HK-2 (cell line): ENCODE results near the gene CLRN3.

Experiments
- DNase-seq: peaks from one replicate; pipeline ENCODE4 v3.0.0-alpha.2; 2018; ENCODE audit not compliant: unreplicated experiment

Gene CLRN3

DNA sequence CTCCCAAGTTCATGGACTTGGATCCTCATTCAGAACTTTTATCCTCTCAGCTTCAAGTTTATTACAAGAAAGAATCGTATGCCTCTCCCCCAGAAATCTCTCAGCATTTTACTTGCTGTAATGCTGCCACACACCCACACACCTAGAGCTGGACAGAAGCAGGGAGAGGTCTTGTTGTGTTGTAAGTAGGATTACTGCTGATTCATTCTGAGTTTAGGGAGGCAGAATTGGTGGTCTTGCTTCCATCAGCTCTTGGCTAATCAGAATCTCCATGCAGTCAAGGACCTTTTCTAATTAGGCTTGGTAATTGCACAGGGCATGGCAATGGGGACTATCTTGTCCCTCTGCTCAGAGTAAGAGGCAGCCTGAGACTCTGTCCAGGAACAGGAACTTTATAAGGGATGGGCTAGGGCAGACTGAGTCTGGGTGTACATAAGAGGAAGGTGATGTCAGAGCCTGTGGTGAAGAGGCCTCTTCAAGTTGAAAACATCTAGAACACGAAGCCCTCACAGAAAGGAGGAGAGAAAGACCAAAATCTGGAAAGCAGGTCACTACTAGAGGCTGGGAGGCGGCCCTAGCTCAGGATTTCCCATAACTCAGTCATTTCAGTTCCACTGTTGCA lies 7.1 kb upstream of the CLRN3 start:
- no peak for DNase-seq

DNA sequence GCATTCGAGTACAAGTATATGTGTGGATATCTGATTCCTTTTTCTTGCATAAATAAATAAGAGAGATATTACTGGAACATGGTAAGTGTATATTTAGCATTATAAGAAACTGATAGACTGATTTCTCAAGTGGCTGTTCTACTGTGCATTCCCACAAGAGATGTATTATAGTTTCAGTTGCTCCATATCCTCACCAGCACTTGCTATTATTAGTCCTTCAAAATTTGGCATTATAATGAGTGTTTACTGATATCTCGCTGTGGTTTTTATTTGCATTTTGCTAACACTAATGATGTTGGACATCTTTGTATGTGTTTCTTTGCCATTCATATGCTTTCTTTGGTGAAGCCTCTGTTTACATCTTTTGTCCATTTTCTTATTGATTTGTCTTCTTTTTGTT lies 4.4 kb upstream of the CLRN3 start:
- no peak for DNase-seq

GRCh38 chr10:127896590-127896989 lies 3.8 kb upstream of the CLRN3 start:
- DNase-seq: no peak

- DNase-seq: no peak
Measured at GRCh38 chr10:127894146-127894545, 1.4 kb upstream of the CLRN3 start.

- no peak for DNase-seq
Measured at GRCh38 chr10:127890832-127891334, 1.9 kb downstream of the CLRN3 start.

DNA sequence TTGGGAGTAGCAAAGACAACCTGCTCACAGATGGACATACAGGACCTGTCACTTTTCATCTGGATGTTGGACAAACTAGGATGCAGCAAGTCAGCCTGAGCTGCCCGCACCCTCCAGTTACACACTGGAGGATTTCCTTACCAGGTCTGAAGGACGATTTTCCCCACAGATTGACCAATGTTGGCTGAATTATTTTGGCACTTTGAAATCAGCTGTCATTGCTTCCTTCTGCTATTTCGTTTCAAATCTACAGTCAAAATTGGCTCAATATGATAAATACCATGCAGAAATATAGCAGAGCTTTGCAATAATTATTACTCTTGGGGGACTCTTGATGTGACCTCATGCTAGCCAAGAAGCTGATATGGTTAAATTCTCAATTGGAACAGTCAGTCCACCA lies 2.5 kb downstream of the CLRN3 start:
- no peak for DNase-seq

DNA sequence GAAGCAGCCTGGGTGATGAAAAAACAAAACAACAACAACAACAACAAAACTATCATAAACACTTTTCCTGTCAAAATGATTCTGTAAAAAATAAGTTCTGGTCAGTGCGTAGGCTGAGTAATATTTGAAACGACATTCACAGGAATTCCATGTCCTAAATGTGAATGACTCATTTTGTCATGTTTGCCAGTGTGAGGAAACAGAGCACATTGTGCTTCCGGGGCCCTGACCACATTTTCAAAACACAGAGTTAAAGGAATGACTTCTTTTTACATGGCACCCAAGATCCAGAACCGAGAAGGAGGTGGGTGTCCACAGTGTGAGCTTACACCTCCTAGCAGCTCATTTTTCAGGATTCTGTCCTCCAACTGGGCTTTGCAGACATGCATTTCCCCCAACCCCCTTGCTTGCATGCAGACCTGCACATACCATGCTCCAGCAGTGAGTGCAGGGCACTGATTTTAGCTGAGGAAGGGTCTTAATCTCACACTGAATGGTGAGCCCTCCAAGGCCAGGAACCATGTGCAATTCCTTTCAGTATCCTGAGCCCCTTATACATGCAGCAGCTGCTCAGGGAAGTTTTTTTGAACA lies 3.0 kb downstream of the CLRN3 start:
- DNase-seq: no peak

GRCh38 chr10:127888521-127889312 lies 4.0 kb downstream of the CLRN3 start:
- DNase-seq: no peak

DNA sequence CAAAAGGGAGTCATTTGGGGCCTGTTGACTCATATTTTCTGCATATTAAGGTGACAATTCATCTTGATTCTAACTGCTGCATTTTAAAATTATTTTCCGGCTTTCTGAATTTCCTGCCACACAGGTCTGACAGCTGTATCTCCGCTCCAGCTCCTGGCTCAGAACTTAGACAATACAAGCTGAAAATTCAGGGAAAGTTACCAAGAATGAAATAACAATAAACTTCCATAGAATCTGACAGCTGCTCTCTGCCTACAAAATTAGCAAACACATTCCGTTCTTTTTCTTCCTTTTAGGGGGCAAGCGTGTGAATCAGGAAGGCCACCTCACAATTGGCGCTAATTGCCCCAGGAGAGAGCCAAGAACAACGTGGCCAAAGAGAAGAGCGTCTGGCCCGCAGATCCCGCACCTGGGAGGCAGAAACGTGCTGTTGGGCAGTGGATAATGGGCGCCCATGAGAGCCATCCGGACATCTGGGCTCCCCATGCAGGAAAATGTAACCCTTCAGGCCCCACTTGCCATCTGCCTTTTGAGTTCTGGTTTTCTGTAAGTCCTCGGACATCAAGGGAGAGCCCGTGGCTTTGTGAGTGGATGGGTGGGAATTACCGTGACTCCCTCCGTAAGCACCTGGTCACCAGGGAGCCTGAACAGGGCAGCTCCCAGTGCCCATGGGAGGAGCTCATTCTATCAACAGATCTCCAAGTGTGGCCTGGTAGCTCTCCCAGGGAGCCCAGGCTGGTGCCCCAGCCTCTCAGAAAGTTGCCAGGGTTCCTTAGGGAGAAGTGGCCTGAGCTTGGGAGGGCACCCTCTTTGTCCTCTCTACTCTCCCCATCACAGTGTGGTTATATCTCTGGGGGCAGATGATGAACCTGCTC lies 5.0 kb downstream of the CLRN3 start:
- DNase-seq: no peak

- no peak for DNase-seq
Measured at GRCh38 chr10:127886371-127887051, 6.2 kb downstream of the CLRN3 start.

- no peak for DNase-seq
Measured at GRCh38 chr10:127884501-127884900, 8.2 kb downstream of the CLRN3 start.

- DNase-seq: no peak
Measured at GRCh38 chr10:127883516-127883915, 9.2 kb downstream of the CLRN3 start.

DNA sequence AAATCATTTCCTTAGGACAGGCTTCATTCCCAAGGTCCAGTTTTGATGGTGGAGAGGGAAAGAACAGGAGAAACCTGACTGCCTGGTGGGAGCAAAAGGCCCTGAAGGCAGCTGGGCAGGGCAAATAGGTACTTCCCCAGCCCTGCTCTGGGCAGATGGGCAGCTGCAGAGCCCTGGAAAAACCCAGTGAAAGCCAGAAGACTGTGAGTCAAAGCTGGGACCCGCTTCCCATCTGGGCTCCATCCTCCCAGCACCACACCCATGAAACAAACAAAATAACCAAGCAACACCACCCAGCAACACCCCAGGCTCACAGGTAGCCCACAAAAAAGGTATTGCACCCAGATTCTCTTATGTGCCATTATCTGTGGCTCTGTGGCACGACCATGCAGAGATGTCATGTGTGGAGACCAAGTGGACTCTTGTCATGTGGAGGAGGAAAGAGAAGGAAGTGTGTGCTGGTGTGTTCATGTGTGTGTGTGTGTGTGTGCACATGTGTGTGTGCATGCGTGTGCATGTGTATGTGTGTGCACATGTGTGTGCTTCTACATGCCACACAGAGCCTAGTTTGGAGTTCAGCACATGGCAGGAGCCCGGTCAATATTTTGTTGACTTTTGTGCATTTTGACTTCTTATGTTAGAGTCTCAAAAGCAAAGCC lies 9.8 kb downstream of the CLRN3 start:
- DNase-seq: no peak

DNA sequence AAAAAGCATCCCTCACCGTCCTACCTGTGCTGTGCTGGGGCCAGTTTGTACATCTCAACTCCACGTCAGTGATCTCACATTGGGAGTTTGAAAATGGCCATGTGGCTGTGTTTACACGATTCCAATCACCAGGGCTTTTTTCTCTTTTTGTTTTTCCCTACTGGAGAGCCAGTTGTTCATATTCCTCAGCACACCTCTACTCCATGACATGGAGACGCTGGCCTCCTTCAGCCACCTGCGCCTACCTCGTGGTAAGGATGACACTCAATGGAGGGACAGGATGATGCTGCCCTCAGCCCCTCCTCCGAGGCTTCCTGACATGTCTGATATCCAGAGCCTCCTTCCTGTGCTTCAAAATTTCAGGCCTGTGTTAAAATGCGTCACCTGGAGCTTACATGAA lies 10.3 kb downstream of the CLRN3 start:
- no peak for DNase-seq

GRCh38 chr10:127881262-127881661 lies 11.5 kb downstream of the CLRN3 start:
- DNase-seq: no peak

DNA sequence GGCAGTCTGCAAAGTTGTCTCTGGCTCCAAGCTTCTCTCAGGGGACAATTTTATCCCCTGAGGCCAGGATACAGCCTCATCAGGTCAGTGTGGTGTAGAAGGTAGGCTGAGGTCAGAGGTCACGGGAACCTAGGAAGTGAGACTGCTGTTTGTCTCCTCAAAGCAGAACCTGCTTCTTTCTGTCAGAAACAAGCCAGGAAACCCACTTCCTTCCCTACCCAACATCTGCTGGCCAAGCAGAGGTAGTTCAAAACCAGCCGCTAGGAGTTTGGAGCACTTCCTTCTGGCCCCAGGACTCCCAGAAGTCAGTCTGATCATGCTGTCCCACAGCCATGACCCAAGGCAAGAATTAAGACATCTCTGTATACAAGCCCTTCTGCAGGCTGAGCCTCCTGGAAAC lies 12.2 kb downstream of the CLRN3 start:
- DNase-seq: no peak

DNA sequence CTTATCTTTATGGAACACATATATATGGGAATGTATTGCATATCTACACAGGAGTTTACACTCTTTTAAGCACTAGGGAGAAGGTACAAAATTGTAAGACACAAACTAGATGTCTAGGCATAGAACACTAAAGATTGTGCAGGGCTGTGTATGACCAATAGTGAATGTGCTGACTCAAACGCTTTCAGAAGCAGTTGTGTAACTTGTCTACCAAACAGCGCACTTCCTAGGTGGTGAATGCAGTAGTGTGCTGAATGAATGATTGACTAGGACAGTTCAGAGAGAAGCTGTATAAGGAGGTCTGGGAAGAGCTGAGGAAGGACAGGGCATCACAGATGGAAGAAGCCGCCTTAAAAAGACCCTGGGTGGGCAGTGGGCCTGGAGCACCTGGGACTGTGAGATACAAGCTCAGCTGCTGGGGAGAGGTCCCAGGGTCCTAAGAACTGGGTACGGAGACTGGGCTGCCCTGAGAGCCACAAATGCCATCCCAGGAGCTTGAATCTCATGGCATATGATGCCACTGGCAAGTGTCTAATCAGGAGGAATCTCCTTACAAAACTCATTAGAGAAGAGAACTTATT lies 14.2 kb downstream of the CLRN3 start:
- DNase-seq: no peak

DNA sequence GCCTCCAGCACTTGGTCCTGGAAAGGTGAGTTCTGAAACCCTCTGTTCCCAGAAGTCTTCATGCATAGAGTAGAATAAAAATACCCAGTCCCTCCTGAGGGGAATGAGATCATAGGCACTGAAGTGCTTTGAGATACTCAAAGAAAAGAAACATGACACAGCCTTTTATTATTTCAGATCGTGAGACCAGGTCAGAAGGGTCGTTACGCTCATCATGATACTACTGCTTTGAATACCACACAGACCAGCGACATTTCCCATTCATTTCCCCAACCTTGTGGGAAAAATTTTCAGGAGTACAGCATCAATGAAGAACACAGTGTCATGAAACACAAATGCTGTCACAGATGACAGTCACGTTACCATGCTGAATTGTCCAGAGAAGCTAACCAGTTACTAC lies 15.0 kb downstream of the CLRN3 start:
- no peak for DNase-seq

GRCh38 chr10:127877116-127877515 lies 15.6 kb downstream of the CLRN3 start:
- no peak for DNase-seq

GRCh38 chr10:127875916-127876315 lies 16.8 kb downstream of the CLRN3 start:
- DNase-seq: no peak

- DNase-seq: no peak
Measured at GRCh38 chr10:127875449-127875765, 17.3 kb downstream of the CLRN3 start.
